SJSA1 (cell line): Measurements from ENCODE around the gene BAG5. TPM values are rescaled to one million over a fixed set of nuclear protein-coding genes. Genes with fewer than 3 reads are reported as not detected.

Experiments
- DNase-seq, 2 experiments: peaks; one replicate each; pipeline ENCODE4 v3.0.0-alpha.2; 2015 to 2020; ENCODE audit warnings: low spot score in 2 of 2, low read depth in 1 of 2
- H3K27ac ChIP-seq: fragments of 250-450 bp; sonication (Bioruptor Pico); 2 replicates; pipeline ENCODE4 v1.5.1; 2020; ENCODE audit warnings: mild to moderate bottlenecking, moderate library complexity
- H3K27me3 ChIP-seq: fragments of 250-450 bp; sonication (Bioruptor Pico); replicated peaks from 2 replicates; pipeline ENCODE4 v1.5.1; 2020; ENCODE audit warnings: mild to moderate bottlenecking, moderate library complexity
- H3K36me3 ChIP-seq: fragments of 250-450 bp; sonication (Bioruptor Pico); 2 replicates; pipeline ENCODE4 v1.5.1; 2020; ENCODE audit warnings: mild to moderate bottlenecking
- H3K4me1 ChIP-seq: fragments of 250-450 bp; sonication (Bioruptor Pico); replicated peaks from 2 replicates; pipeline ENCODE4 v1.6.1; 2021; ENCODE audit warnings: mild to moderate bottlenecking
- H3K4me3 ChIP-seq: fragments of 250-450 bp; sonication (Bioruptor Pico); 2 replicates; pipeline ENCODE4 v1.5.1; 2020; ENCODE audit warnings: mild to moderate bottlenecking
- H3K9me3 ChIP-seq: fragments of 250-450 bp; sonication (Bioruptor Pico); replicated peaks from 2 replicates; pipeline ENCODE4 v1.5.1; 2020; ENCODE audit warnings: mild to moderate bottlenecking
- total RNA-seq: library from RNA; depleted of rRNA; stranded (reverse); fragments of >200 nt; shearing (Covaris generic); gene quantifications from 2 replicates; pipeline ENCODE4 v1.2.3, GENCODE V29; 2014

BAG5 gene
- total RNA-seq, 1 experiment from 2014 or later: 19.6 TPM

GRCh38 chr14:103556946-103557758, 5.3 kb downstream of the BAG5 start:
- H3K4me1 ChIP-seq: peaks cover 15% of the 10 kb centered on the region
- peaks cover 35% of the 10 kb centered on the region for H3K36me3 ChIP-seq
- H3K27me3 ChIP-seq: no peaks in the 10 kb centered on the region
- no peaks in the 10 kb centered on the region for H3K9me3 ChIP-seq
- no peak overlapping the region for H3K4me3 ChIP-seq
- H3K27ac ChIP-seq: no peak overlapping the region
- no peak for DNase-seq

GRCh38 chr14:103555559-103556337, 6.7 kb downstream of the BAG5 start:
- H3K36me3 ChIP-seq: peaks cover 32% of the 10 kb centered on the region
- no peak overlapping the region for H3K4me3 ChIP-seq
- no peaks in the 10 kb centered on the region for H3K27me3 ChIP-seq
- no peak overlapping the region for H3K27ac ChIP-seq
- peaks cover 14% of the 10 kb centered on the region for H3K4me1 ChIP-seq
- no peak for DNase-seq
- no peaks in the 10 kb centered on the region for H3K9me3 ChIP-seq

GRCh38 chr14:103552846-103553210, 9.6 kb downstream of the BAG5 start:
- no peak for DNase-seq
- no peaks in the 10 kb centered on the region for H3K9me3 ChIP-seq
- H3K36me3 ChIP-seq: peaks cover 4% of the 10 kb centered on the region; the same call in 1 of the 2 replicates
- peaks cover 10% of the 10 kb centered on the region for H3K4me1 ChIP-seq
- H3K27me3 ChIP-seq: no peaks in the 10 kb centered on the region
- H3K27ac ChIP-seq: no peak overlapping the region
- H3K4me3 ChIP-seq: no peak overlapping the region

GRCh38 chr14:103552011-103552845, 10.2 kb downstream of the BAG5 start:
- peaks cover 4% of the 10 kb centered on the region; the same call in 1 of the 2 replicates for H3K36me3 ChIP-seq
- H3K4me3 ChIP-seq: no peak overlapping the region
- no peak for DNase-seq
- no peaks in the 10 kb centered on the region for H3K27me3 ChIP-seq
- H3K4me1 ChIP-seq: peaks cover 10% of the 10 kb centered on the region
- 0 out of 2 replicates have a peak overlapping the region, but pooled peaks have one; percentile 11 for H3K27ac ChIP-seq
- no peaks in the 10 kb centered on the region for H3K9me3 ChIP-seq

GRCh38 chr14:103551338-103551762, 11.1 kb downstream of the BAG5 start:
- Histone ChIP-seq H3K36me3 (no peaks in the 10 kb centered on the region; the same call in 1 of the 2 replicates), H3K27ac (no peak overlapping the region), H3K4me3 (no peak overlapping the region), H3K4me1 (peaks cover 10% of the 10 kb centered on the region), H3K9me3 (no peaks in the 10 kb centered on the region; the same call in 1 of the 2 replicates), H3K27me3 (no peaks in the 10 kb centered on the region)
- no peak for DNase-seq

GRCh38 chr14:103550451-103551337, 11.8 kb downstream of the BAG5 start:
- H3K4me1 ChIP-seq: peaks cover 10% of the 10 kb centered on the region
- no peaks in the 10 kb centered on the region for H3K27me3 ChIP-seq
- H3K36me3 ChIP-seq: no peaks in the 10 kb centered on the region; the same call in 1 of the 2 replicates
- no peak overlapping the region for H3K27ac ChIP-seq
- DNase-seq: no peak
- no peaks in the 10 kb centered on the region; the same call in 1 of the 2 replicates for H3K9me3 ChIP-seq
- H3K4me3 ChIP-seq: no peak overlapping the region

- no peak overlapping the region for H3K4me3 ChIP-seq
- no peaks in the 10 kb centered on the region for H3K27me3 ChIP-seq
- peaks cover 10% of the 10 kb centered on the region for H3K4me1 ChIP-seq
- no peak overlapping the region for H3K27ac ChIP-seq
- no peaks in the 10 kb centered on the region; the same call in 1 of the 2 replicates for H3K36me3 ChIP-seq
- no peaks in the 10 kb centered on the region; the same call in 1 of the 2 replicates for H3K9me3 ChIP-seq
- no peak for DNase-seq
These were observed 12.8 kb downstream of the BAG5 start for GRCh38 chr14:103549361-103550311.

GRCh38 chr14:103548463-103549351, 13.8 kb downstream of the BAG5 start:
- no peak overlapping the region for H3K27ac ChIP-seq
- H3K9me3 ChIP-seq: no peaks in the 10 kb centered on the region; the same call in 1 of the 2 replicates
- peaks cover 10% of the 10 kb centered on the region for H3K4me1 ChIP-seq
- no peaks in the 10 kb centered on the region; the same call in 1 of the 2 replicates for H3K36me3 ChIP-seq
- H3K4me3 ChIP-seq: no peak overlapping the region
- DNase-seq: no peak
- H3K27me3 ChIP-seq: no peaks in the 10 kb centered on the region

GRCh38 chr14:103547941-103548462, 14.5 kb downstream of the BAG5 start:
- Histone ChIP-seq H3K4me3 (no peak overlapping the region), H3K36me3 (no peaks in the 10 kb centered on the region; the same call in 1 of the 2 replicates), H3K27ac (no peak overlapping the region), H3K27me3 (no peaks in the 10 kb centered on the region), H3K4me1 (peaks cover 15% of the 10 kb centered on the region), H3K9me3 (no peaks in the 10 kb centered on the region; the same call in 1 of the 2 replicates)
- DNase-seq: no peak

GRCh38 chr14:103547455-103547940, 15.0 kb downstream of the BAG5 start:
- H3K4me1 ChIP-seq: peaks cover 17% of the 10 kb centered on the region
- H3K27ac ChIP-seq: no peak overlapping the region
- H3K36me3 ChIP-seq: no peaks in the 10 kb centered on the region; the same call in 1 of the 2 replicates
- H3K9me3 ChIP-seq: no peaks in the 10 kb centered on the region; the same call in 1 of the 2 replicates
- DNase-seq: no peak
- no peaks in the 10 kb centered on the region for H3K27me3 ChIP-seq
- no peak overlapping the region for H3K4me3 ChIP-seq
